Prostate gland (tissue), 2 donors: Measurements from ENCODE around the gene NAT9.

Experiments used
- POLR2A ChIP-seq: fragments of 450-650 bp; IDR thresholded peaks from one replicate; pipeline ENCODE4 v1.6.1; 2016; ENCODE audit warnings: antibody characterized with exemption, mild to moderate bottlenecking
- POLR2AphosphoS5 ChIP-seq: sonication (generic); formaldehyde crosslinking; IDR thresholded peaks from one replicate; pipeline ENCODE4 v1.6.1; 2017; ENCODE audit warnings: antibody characterized with exemption
- TF ChIP-seq, protein P1 (sequence below), 4 experiments: fragments of 200-600 bp in 2 of 4; fragments of 450-650 bp in 2 of 4; sonication (generic) in 2 of 4; IDR thresholded peaks; 1 replicate in 3 of 4; 2 replicates in 1 of 4; pipeline ENCODE4 v1.5.1; 2016 to 2019; ENCODE audit warnings: antibody characterized with exemption in 4 of 4, mild to moderate bottlenecking in 2 of 4, moderate library complexity in 2 of 4

DNA sequence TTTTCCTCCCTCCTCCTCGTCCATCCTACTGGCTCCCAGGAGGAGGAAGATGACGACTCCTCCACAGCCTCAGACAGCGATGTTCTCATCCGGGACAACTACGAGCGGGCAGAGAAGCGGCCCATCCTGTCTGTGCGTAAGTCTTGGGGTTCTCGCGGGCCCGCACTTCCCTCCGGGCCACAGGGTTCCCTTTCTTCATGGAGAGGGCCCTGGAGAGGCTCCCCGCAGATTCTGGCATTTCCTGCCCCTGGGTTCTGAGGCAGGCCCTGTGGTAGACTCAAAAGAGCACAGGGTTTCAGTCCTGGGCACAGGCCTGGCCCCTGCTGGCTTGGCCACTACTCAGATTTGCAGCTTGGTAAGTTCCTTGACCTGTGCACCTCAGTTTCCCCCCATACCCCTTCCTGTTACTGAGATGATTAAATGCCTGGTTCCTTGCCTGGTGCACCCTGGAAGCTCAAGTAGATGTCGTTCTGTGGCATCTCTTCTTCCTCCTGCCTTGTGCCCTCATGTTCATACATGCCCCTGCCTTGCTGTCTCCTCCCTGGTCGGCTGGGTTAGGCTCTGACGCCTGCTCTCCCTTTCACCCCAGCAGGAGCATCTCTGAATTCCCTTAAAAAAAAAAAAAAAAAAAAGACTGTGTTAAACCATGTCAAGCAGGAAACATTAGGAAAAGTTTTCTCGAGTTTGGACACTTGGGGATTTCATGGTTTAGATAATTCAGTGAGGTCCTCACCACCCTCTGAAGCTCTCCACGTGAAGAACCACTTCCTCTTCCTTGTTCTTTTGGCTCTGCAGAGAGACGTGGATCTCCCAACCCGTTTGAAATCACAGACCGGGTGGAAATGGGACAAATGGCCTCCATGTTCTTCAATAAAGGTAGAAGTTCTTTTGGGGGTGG is 14.3 kb upstream of the NAT9 start:
- TF ChIP-seq, protein P1, sequence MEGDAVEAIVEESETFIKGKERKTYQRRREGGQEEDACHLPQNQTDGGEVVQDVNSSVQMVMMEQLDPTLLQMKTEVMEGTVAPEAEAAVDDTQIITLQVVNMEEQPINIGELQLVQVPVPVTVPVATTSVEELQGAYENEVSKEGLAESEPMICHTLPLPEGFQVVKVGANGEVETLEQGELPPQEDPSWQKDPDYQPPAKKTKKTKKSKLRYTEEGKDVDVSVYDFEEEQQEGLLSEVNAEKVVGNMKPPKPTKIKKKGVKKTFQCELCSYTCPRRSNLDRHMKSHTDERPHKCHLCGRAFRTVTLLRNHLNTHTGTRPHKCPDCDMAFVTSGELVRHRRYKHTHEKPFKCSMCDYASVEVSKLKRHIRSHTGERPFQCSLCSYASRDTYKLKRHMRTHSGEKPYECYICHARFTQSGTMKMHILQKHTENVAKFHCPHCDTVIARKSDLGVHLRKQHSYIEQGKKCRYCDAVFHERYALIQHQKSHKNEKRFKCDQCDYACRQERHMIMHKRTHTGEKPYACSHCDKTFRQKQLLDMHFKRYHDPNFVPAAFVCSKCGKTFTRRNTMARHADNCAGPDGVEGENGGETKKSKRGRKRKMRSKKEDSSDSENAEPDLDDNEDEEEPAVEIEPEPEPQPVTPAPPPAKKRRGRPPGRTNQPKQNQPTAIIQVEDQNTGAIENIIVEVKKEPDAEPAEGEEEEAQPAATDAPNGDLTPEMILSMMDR (IDR thresholded peaks at IDR 0.05), result no peak
- TF ChIP-seq POLR2AphosphoS5 (no peak), POLR2A (no peak)
